RWPE2 (cell line): Measurements from ENCODE around the gene OR2T5.
"Not testable (repeated sequence)": the region's sequence is repeated elsewhere in the genome, so short reads cannot be mapped to it uniquely, and the experiment has no call there.

Experiments
- ATAC-seq: fragments of 200-7000 bp; cut with Tn5 transposase; 3 replicates; pipeline ENCODE4 v1.9.1; 2021; ENCODE audit warnings: low read depth
- DNase-seq: peaks from one replicate; pipeline ENCODE4 v3.0.0-alpha.2; 2020; ENCODE audit warnings: low spot score
- H3K27ac ChIP-seq: fragments of 450-650 bp; 2 replicates; pipeline ENCODE4 v1.5.1; 2017; ENCODE audit warnings: mild to moderate bottlenecking; ENCODE audit not compliant: poor library complexity, severe bottlenecking
- H3K27me3 ChIP-seq: fragments of 250-450 bp; sonication (Bioruptor Pico); 2 replicates; pipeline ENCODE4 v1.5.1; 2021; ENCODE audit warnings: mild to moderate bottlenecking, moderate library complexity; ENCODE audit not compliant: insufficient read depth, poor library complexity, severe bottlenecking
- H3K36me3 ChIP-seq: fragments of 250-450 bp; sonication (Bioruptor Pico); 2 replicates; pipeline ENCODE4 v1.5.1; 2020; ENCODE audit warnings: low read depth, mild to moderate bottlenecking, moderate library complexity
- H3K4me1 ChIP-seq: fragments of 250-450 bp; sonication (Bioruptor Pico); 2 replicates; pipeline ENCODE4 v1.5.1; 2021; ENCODE audit warnings: mild to moderate bottlenecking, moderate library complexity; ENCODE audit not compliant: insufficient read depth, poor library complexity, severe bottlenecking
- H3K4me3 ChIP-seq: fragments of 250-450 bp; sonication (Bioruptor Pico); 2 replicates; pipeline ENCODE4 v1.5.1; 2021; ENCODE audit warnings: mild to moderate bottlenecking, moderate library complexity; ENCODE audit not compliant: severe bottlenecking
- H3K9me3 ChIP-seq: fragments of 250-450 bp; sonication (Bioruptor Pico); 2 replicates; pipeline ENCODE4 v1.5.1; 2021; ENCODE audit warnings: mild to moderate bottlenecking, moderate library complexity; ENCODE audit not compliant: severe bottlenecking
- TF ChIP-seq, protein P1 (sequence below): fragments of 450-650 bp; IDR thresholded peaks from one replicate; pipeline ENCODE4 v1.5.1; 2017; ENCODE audit warnings: mild to moderate bottlenecking, moderate library complexity; ENCODE audit not compliant: poor library complexity, severe bottlenecking

OR2T5 gene

GRCh38 chr1:248456635-248457034, 31.8 kb upstream of the OR2T5 start:
- not testable (repeated sequence) for H3K27ac ChIP-seq, DNase-seq, H3K4me1 ChIP-seq, H3K4me3 ChIP-seq, ATAC-seq, H3K27me3 ChIP-seq, H3K9me3 ChIP-seq, H3K36me3 ChIP-seq

- not testable (repeated sequence) for H3K27me3 ChIP-seq, H3K4me1 ChIP-seq, ATAC-seq, H3K36me3 ChIP-seq, H3K9me3 ChIP-seq, DNase-seq, H3K27ac ChIP-seq, H3K4me3 ChIP-seq
These were observed 29.3 kb upstream of the OR2T5 start for GRCh38 chr1:248459117-248459516.

DNA sequence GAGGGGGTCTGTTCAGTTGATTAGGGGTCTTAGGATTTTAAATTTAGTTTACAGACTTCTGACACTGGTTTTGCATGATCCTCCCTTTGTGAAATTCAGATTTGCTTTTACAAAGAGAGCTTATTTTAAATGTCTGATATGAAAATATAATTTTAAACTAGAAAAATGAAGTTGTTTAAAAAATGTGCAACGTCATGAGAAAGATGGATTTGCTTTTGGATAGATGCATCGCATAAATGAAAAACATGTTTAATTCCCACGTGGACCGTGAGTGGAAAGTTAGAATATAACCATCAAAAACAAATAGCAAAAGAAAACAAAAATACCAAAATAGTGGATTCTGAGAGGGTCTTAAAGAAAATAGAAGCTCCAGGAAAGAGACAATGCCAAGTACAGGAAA, 17.2 kb upstream of the OR2T5 start:
- Histone ChIP-seq H3K36me3 (no peaks in the 10 kb centered on the region), H3K4me1 (no peaks in the 10 kb centered on the region), H3K27ac (no peak overlapping the region), H3K27me3 (no peaks in the 10 kb centered on the region), H3K9me3 (no peaks in the 10 kb centered on the region), H3K4me3 (no peak overlapping the region)
- TF ChIP-seq, protein P1, sequence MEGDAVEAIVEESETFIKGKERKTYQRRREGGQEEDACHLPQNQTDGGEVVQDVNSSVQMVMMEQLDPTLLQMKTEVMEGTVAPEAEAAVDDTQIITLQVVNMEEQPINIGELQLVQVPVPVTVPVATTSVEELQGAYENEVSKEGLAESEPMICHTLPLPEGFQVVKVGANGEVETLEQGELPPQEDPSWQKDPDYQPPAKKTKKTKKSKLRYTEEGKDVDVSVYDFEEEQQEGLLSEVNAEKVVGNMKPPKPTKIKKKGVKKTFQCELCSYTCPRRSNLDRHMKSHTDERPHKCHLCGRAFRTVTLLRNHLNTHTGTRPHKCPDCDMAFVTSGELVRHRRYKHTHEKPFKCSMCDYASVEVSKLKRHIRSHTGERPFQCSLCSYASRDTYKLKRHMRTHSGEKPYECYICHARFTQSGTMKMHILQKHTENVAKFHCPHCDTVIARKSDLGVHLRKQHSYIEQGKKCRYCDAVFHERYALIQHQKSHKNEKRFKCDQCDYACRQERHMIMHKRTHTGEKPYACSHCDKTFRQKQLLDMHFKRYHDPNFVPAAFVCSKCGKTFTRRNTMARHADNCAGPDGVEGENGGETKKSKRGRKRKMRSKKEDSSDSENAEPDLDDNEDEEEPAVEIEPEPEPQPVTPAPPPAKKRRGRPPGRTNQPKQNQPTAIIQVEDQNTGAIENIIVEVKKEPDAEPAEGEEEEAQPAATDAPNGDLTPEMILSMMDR: no peak
- DNase-seq (no peak), ATAC-seq (no peak)

GRCh38 chr1:248472111-248472510, 16.3 kb upstream of the OR2T5 start:
- not testable (repeated sequence) for ATAC-seq, H3K4me1 ChIP-seq, H3K36me3 ChIP-seq, H3K9me3 ChIP-seq, DNase-seq, H3K27me3 ChIP-seq, H3K27ac ChIP-seq, H3K4me3 ChIP-seq

DNA sequence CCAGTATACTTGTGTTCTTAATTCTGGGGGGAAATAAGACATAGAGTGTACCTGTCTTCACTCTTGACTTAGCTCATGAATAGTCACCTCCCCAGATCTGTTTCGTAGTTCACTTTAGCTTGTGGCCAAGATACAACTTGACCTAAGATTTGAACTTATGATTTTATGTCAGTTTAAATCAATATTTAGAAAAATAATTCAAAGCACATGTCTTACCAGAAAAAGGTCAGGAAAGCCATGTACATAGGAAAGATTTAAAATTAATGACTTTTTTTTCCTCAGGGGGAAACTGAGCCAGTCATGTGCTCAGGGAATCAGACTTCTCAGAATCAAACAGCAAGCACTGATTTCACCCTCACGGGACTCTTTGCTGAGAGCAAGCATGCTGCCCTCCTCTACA, 15.3 kb upstream of the OR2T5 start, which contains the start of gene OR2T3:
Gene OR2T3 (plus strand): TSS at position 301 of the 400 bp plus-strand sequence. CDS start 0 bp downstream, at position 301.
- not testable (repeated sequence) for ATAC-seq, H3K36me3 ChIP-seq, DNase-seq, H3K4me3 ChIP-seq, H3K27ac ChIP-seq, H3K4me1 ChIP-seq, H3K9me3 ChIP-seq, H3K27me3 ChIP-seq

DNA sequence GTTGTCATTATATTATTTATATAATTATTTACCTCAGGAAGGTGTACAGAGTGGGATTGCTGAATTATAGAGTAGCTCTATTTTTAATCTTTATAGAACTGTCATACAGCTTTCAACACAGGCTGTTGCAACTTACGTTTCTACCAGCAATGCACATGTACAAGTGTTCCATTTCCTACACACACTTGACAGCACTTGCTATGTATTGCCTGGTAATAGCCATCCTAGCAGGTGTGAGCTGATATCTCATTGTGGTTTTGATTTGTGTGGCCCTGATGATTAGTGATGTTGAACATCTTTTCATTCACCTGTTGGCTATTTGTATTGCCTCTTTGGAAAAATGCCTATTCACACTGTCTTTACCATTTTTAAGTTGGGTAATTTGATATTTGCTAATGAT, 12.7 kb upstream of the OR2T5 start:
- not testable (repeated sequence) for ATAC-seq, H3K4me3 ChIP-seq, H3K27ac ChIP-seq, DNase-seq, H3K4me1 ChIP-seq, H3K36me3 ChIP-seq, H3K27me3 ChIP-seq, H3K9me3 ChIP-seq

DNA sequence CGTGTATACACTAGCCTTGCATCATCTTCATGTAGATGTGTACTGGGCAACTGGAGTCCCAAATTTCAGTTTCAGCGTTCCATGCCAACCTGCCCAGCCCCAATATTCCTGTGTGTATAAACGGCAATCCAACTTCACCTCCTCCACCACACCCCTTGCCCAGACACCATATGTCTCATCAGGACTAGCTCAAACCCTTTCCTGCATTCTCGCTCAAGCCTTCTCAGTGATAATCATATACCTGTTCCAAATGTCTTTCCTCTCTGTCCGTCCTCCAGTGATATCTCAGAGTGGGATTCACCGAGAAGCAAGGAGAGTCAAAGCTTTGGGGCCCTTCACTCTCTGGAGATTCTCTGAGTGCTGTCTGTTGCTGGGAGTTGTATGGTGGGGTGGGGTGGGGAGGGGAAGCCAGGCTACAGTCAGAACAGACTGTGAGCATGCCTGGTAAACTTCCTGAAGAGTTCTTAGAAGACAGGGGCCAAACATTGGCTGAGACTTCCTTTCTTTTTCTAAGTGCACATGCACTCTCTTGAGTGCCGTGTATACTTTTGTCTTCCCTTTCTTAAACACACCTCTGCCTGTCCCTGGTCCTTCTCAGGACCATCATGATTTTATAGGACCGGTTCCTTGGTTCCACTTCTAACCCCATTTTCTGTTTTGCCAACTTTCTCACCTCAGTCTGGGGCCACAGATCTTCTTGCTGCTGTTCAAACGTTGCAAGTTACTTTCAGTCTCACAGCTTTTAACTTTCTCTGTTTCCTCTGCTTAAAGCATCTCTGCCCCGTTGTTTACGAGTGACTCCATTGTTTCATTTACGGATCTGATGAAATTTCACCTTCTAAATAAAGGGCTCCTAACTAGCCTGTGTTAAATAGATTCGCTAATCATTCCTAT, 6.5 kb upstream of the OR2T5 start:
- not testable (repeated sequence) for H3K4me1 ChIP-seq, H3K4me3 ChIP-seq, H3K36me3 ChIP-seq, DNase-seq, H3K27me3 ChIP-seq, H3K9me3 ChIP-seq, H3K27ac ChIP-seq
- 0 out of 3 replicates have a peak, but pooled peaks have one; percentile 10 for ATAC-seq

DNA sequence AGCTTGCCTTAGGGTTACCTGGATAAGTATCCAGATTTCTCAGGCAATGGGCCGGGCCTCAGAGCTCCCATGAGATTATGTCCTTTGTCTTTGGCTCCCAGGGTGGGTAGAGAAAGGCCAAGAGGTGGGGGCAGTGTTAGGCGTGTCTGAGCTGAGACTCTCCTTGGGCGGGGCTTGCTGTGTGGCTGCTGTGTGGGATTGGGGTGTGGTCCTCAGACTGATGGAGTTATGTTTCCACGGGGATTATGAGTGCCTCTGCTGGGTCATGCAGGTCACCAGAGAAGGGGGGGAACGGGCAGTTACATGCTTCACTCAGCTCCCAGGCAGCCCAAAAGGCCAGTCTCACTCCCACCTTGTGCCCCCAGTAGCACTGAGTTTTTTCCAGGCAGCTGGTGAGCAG, 8.3 kb downstream of the OR2T5 start:
- not testable (repeated sequence) for H3K9me3 ChIP-seq, H3K4me3 ChIP-seq, H3K36me3 ChIP-seq, H3K27me3 ChIP-seq, DNase-seq, H3K4me1 ChIP-seq, ATAC-seq, H3K27ac ChIP-seq

- not testable (repeated sequence) for H3K4me3 ChIP-seq, H3K27me3 ChIP-seq, DNase-seq, H3K9me3 ChIP-seq, ATAC-seq, H3K36me3 ChIP-seq, H3K27ac ChIP-seq, H3K4me1 ChIP-seq
These were observed 12.1 kb downstream of the OR2T5 start for GRCh38 chr1:248500305-248501035.

GRCh38 chr1:248507773-248508172, 19.4 kb downstream of the OR2T5 start, which contains the start of gene OR2G6:
TSS of gene OR2G6 (plus strand) at chr1:248508073. CDS start at chr1:248521647, 13,574 bp downstream.
- not testable (repeated sequence) for H3K27me3 ChIP-seq, DNase-seq, ATAC-seq, H3K4me1 ChIP-seq, H3K36me3 ChIP-seq, H3K4me3 ChIP-seq, H3K27ac ChIP-seq, H3K9me3 ChIP-seq
